Duodenal mucosa (tissue), 2 donors: ENCODE results near the gene PTMA.

Experiments used
- H3K27ac ChIP-seq: one replicate; pipeline ENCODE4 v1.7.0; 2013; ENCODE audit warnings: low read depth, low read length
- H3K27me3 ChIP-seq, 2 donors: one replicate each; pipeline ENCODE4 v1.7.0; 2013; ENCODE audit warnings: low read length in 2 of 2, control low read depth in 1 of 2; ENCODE audit not compliant: insufficient read depth in 2 of 2, control insufficient read depth in 1 of 2
- H3K36me3 ChIP-seq, 2 donors: one replicate each; pipeline ENCODE4 v1.7.0; 2013; ENCODE audit warnings: low read length in 2 of 2, control low read depth in 1 of 2; ENCODE audit not compliant: insufficient read depth in 2 of 2, control insufficient read depth in 1 of 2
- H3K4me1 ChIP-seq, 2 donors: one replicate each; pipeline ENCODE4 v1.7.0; 2013; ENCODE audit warnings: low read length in 2 of 2, control low read depth in 1 of 2; ENCODE audit not compliant: insufficient read depth in 2 of 2, control insufficient read depth in 1 of 2
- H3K4me3 ChIP-seq, 2 donors: one replicate each; pipeline ENCODE4 v1.7.0; 2013; ENCODE audit warnings: low read length in 2 of 2, low read depth in 1 of 2
- H3K9ac ChIP-seq, 2 donors: one replicate each; pipeline ENCODE4 v1.7.0; 2013; ENCODE audit warnings: low read length in 2 of 2, low read depth in 1 of 2
- H3K9me3 ChIP-seq, 2 donors: one replicate each; pipeline ENCODE4 v1.7.0; 2013; ENCODE audit warnings: low read length in 2 of 2, control low read depth in 1 of 2; ENCODE audit not compliant: control insufficient read depth in 1 of 2

PTMA gene

GRCh38 chr2:231674587-231675338, 33.6 kb upstream of the PTMA start:
- H3K4me1 ChIP-seq: peaks cover 36 to 41% of the 10 kb centered on the region in 2 donors
- H3K9me3 ChIP-seq: no peaks in the 10 kb centered on the region
- H3K27ac ChIP-seq: peak overlapping the region; percentile 73
- H3K9ac ChIP-seq: peak overlapping the region; percentile 48 to 54
- no peaks in the 10 kb centered on the region for H3K27me3 ChIP-seq
- H3K36me3 ChIP-seq: no peaks in the 10 kb centered on the region
- peak overlapping the region in 1 of 2 donors; percentile 23 for H3K4me3 ChIP-seq

- Histone ChIP-seq H3K27me3 (no peaks in the 10 kb centered on the region), H3K36me3 (no peaks in the 10 kb centered on the region), H3K27ac (no peak overlapping the region), H3K4me1 (peaks cover 38 to 46% of the 10 kb centered on the region in 2 donors), H3K9ac (no peak overlapping the region), H3K9me3 (no peaks in the 10 kb centered on the region), H3K4me3 (no peak overlapping the region)
Measured at GRCh38 chr2:231676243-231676642, 32.1 kb upstream of the PTMA start.

- H3K36me3 ChIP-seq: no peaks in the 10 kb centered on the region
- H3K4me1 ChIP-seq: peaks cover 25 to 37% of the 10 kb centered on the region in 2 donors
- H3K9ac ChIP-seq: no peak overlapping the region
- H3K9me3 ChIP-seq: no peaks in the 10 kb centered on the region
- H3K27me3 ChIP-seq: no peaks in the 10 kb centered on the region
- no peak overlapping the region for H3K4me3 ChIP-seq
- no peak overlapping the region for H3K27ac ChIP-seq
Measured at GRCh38 chr2:231677632-231678104, 30.7 kb upstream of the PTMA start.

- Histone ChIP-seq H3K9me3 (no peaks in the 10 kb centered on the region), H3K4me1 (peaks cover 10 to 17% of the 10 kb centered on the region in 2 donors), H3K4me3 (peak overlapping the region in 1 of 2 donors; percentile 61), H3K27ac (peak overlapping the region; percentile 14), H3K9ac (peak overlapping the region; percentile 21 to 55), H3K36me3 (no peaks in the 10 kb centered on the region), H3K27me3 (no peaks in the 10 kb centered on the region)
Measured at GRCh38 chr2:231679908-231680284, 28.4 kb upstream of the PTMA start.

GRCh38 chr2:231680285-231680991, 27.9 kb upstream of the PTMA start:
- Histone ChIP-seq H3K27ac (peak overlapping the region; percentile 84), H3K36me3 (no peaks in the 10 kb centered on the region), H3K27me3 (no peaks in the 10 kb centered on the region), H3K9ac (peak overlapping the region; percentile 55 to 56), H3K4me1 (peaks cover 5 to 13% of the 10 kb centered on the region in 2 donors), H3K4me3 (peak overlapping the region; percentile 61 to 67), H3K9me3 (no peaks in the 10 kb centered on the region)

- Histone ChIP-seq H3K9ac (peak overlapping the region; percentile 58 to 77), H3K9me3 (no peaks in the 10 kb centered on the region), H3K4me3 (peak overlapping the region; percentile 44 to 67), H3K27ac (peak overlapping the region; percentile 84), H3K4me1 (peaks cover 5 to 13% of the 10 kb centered on the region in 2 donors), H3K36me3 (no peaks in the 10 kb centered on the region), H3K27me3 (no peaks in the 10 kb centered on the region)
Measured at GRCh38 chr2:231680992-231681852, 27.1 kb upstream of the PTMA start.

GRCh38 chr2:231682603-231683291, 25.6 kb upstream of the PTMA start:
- no peaks in the 10 kb centered on the region for H3K36me3 ChIP-seq
- H3K4me3 ChIP-seq: no peak overlapping the region
- H3K9ac ChIP-seq: peak overlapping the region in 1 of 2 donors; percentile 10
- no peak overlapping the region for H3K27ac ChIP-seq
- no peaks in the 10 kb centered on the region for H3K27me3 ChIP-seq
- H3K9me3 ChIP-seq: no peaks in the 10 kb centered on the region
- H3K4me1 ChIP-seq: peaks cover 12 to 13% of the 10 kb centered on the region in 2 donors

GRCh38 chr2:231683292-231684235, 24.8 kb upstream of the PTMA start:
- Histone ChIP-seq H3K4me3 (no peak overlapping the region), H3K27ac (no peak overlapping the region), H3K36me3 (no peaks in the 10 kb centered on the region), H3K4me1 (peaks cover 12 to 13% of the 10 kb centered on the region in 2 donors), H3K9me3 (no peaks in the 10 kb centered on the region), H3K27me3 (no peaks in the 10 kb centered on the region), H3K9ac (no peak overlapping the region)
